SK-N-SH (cell line): ENCODE results near the gene UGP2. TPM values are rescaled to one million over a fixed set of nuclear protein-coding genes. Genes with fewer than 3 reads are reported as not detected.

Experiments used
- CTCF ChIA-PET: fragments of 300-600, 350-600 bp; formaldehyde crosslinking; extraction: SDS; loops from one replicate; lab custom pipeline; 2021; lab: Yijun Ruan, JAX
- POLR2A ChIA-PET: fragments of 350-600 bp; sonication (Branson Sonifier 250); formaldehyde crosslinking; extraction: SDS; loops from one replicate; lab custom pipeline; 2020; ENCODE audit warnings: antibody characterized with exemption, inconsistent platforms; lab: Yijun Ruan, JAX
- DNase-seq: peaks from one replicate; pipeline ENCODE4 v3.0.0; 2012
- H2AFZ ChIP-seq: fragments of 200-600 bp; sonication (generic); 2 replicates; pipeline ENCODE4 v1.8.1; 2016; ENCODE audit warnings: antibody characterized with exemption, mild to moderate bottlenecking, low read depth
- H3F3A ChIP-seq: fragments of 200-600 bp; sonication (generic); replicated peaks from 2 replicates; pipeline ENCODE3; 2016; ENCODE audit warnings: antibody characterized with exemption, mild to moderate bottlenecking; ENCODE audit not compliant: insufficient read depth
- H3K27ac ChIP-seq, 2 experiments: fragments of 200-500 bp in 1 of 2; fragments of 200-600 bp in 1 of 2; sonication (Bioruptor generic) in 1 of 2; sonication (generic), shearing (Covaris generic) in 1 of 2; 2 replicates each; pipeline versions ENCODE4 v1.5.1 to v1.6.1; 2014 to 2016; ENCODE audit warnings: low read depth in 2 of 2, inconsistent platforms in 1 of 2, low read length in 1 of 2, mild to moderate bottlenecking in 1 of 2, mixed read lengths in 1 of 2
- H3K27me3 ChIP-seq: fragments of 200-600 bp; sonication (generic), shearing (Covaris generic); 2 replicates; pipeline ENCODE4 v1.6.1; 2016; ENCODE audit warnings: mixed run types; ENCODE audit not compliant: insufficient read depth
- H3K36me3 ChIP-seq, 2 experiments: fragments of 200-500 bp in 1 of 2; fragments of 200-600 bp in 1 of 2; sonication (Bioruptor generic) in 1 of 2; sonication (generic) in 1 of 2; replicated peaks in 1 of 2; 2 replicates each; pipeline versions ENCODE3 to v1.5.1; 2014 to 2016; ENCODE audit warnings: low read length in 1 of 2, mild to moderate bottlenecking in 1 of 2; ENCODE audit not compliant: insufficient read depth in 2 of 2, control insufficient read depth in 1 of 2
- H3K4me1 ChIP-seq, 2 experiments: fragments of 200-500 bp in 1 of 2; fragments of 200-600 bp in 1 of 2; sonication (Bioruptor generic) in 1 of 2; sonication (generic), shearing (Covaris generic) in 1 of 2; 2 replicates each; pipeline versions ENCODE4 v1.5.1 to v1.6.1; 2014 to 2016; ENCODE audit warnings: low read depth in 1 of 2, low read length in 1 of 2, mixed run types in 1 of 2; ENCODE audit not compliant: insufficient read depth in 2 of 2, control insufficient read depth in 1 of 2
- H3K4me2 ChIP-seq: fragments of 200-600 bp; sonication (generic), shearing (Covaris generic); 2 replicates; pipeline ENCODE4 v1.6.1; 2017; ENCODE audit warnings: mixed run types
- H3K4me3 ChIP-seq, 2 experiments: fragments of 200-500 bp in 1 of 2; fragments of 200-600 bp in 1 of 2; sonication (Bioruptor generic) in 1 of 2; sonication (generic), shearing (Covaris generic) in 1 of 2; 2 replicates each; pipeline versions ENCODE4 v1.5.1 to v1.8.1; 2014 to 2016; ENCODE audit warnings: low read depth in 2 of 2, inconsistent platforms in 1 of 2, low read length in 1 of 2, mild to moderate bottlenecking in 1 of 2, mixed read lengths in 1 of 2, moderate library complexity in 1 of 2
- H3K79me2 ChIP-seq: fragments of 200-600 bp; sonication (generic); 2 replicates; pipeline ENCODE4 v1.8.1; 2017; ENCODE audit warnings: mild to moderate bottlenecking; ENCODE audit not compliant: insufficient read depth
- H3K9ac ChIP-seq: fragments of 200-600 bp; sonication (generic); 2 replicates; pipeline ENCODE4 v1.6.1; 2017; ENCODE audit warnings: mixed run types
- H3K9me2 ChIP-seq: fragments of 200-600 bp; sonication (generic); 2 replicates; pipeline ENCODE4 v1.6.1; 2017; ENCODE audit warnings: mixed run types
- H3K9me3 ChIP-seq: fragments of 200-600 bp; sonication (generic); 2 replicates; pipeline ENCODE4 v1.6.1; 2017; ENCODE audit warnings: mixed run types, mild to moderate bottlenecking, moderate library complexity
- H4K20me1 ChIP-seq: fragments of 200-600 bp; sonication (generic); 2 replicates; pipeline ENCODE4 v1.6.1; 2017; ENCODE audit warnings: mild to moderate bottlenecking, mixed run types; ENCODE audit not compliant: insufficient read depth
- EZH2phosphoT487 ChIP-seq: fragments of 200-600 bp; sonication (generic); IDR thresholded peaks from 2 replicates; pipeline ENCODE4 v1.6.1; 2017; ENCODE audit warnings: low read depth, mixed run types, mild to moderate bottlenecking, antibody characterized with exemption, moderate library complexity, borderline replicate concordance
- FOSL2 ChIP-seq: IDR thresholded peaks from 2 replicates; pipeline ENCODE4 v1.4.0; 2012; ENCODE audit warnings: low read depth, mild to moderate bottlenecking, moderate library complexity, borderline replicate concordance
- FOXJ3 ChIP-seq: sonication (generic); formaldehyde crosslinking; IDR thresholded peaks from 2 replicates; pipeline ENCODE4 v1.5.1; 2020; ENCODE audit warnings: mild to moderate bottlenecking, missing genetic modification reagents
- FOXM1 ChIP-seq: IDR thresholded peaks from 2 replicates; pipeline ENCODE4 v1.4.0; 2012; ENCODE audit warnings: low read depth, mild to moderate bottlenecking
- GABPA ChIP-seq: IDR thresholded peaks from 2 replicates; pipeline ENCODE4 v1.4.0; 2012; ENCODE audit warnings: low read depth, mild to moderate bottlenecking
- GATA2 ChIP-seq: sonication (generic); formaldehyde crosslinking; IDR thresholded peaks from 2 replicates; pipeline ENCODE4 v1.5.0; 2020; ENCODE audit warnings: mild to moderate bottlenecking, missing genetic modification reagents
- IRF3 ChIP-seq: fragments of 150-350 bp; IDR thresholded peaks from 2 replicates; pipeline ENCODE4 v1.6.1; 2016; ENCODE audit warnings: mild to moderate bottlenecking, low read depth, low read length
- JUND ChIP-seq: IDR thresholded peaks from 2 replicates; pipeline ENCODE4 v1.4.0; 2012
- MAX ChIP-seq: IDR thresholded peaks from 2 replicates; pipeline ENCODE4 v1.4.0; 2012; ENCODE audit warnings: low read depth
- MXI1 ChIP-seq: IDR thresholded peaks from 2 replicates; pipeline ENCODE4 v1.6.1; 2012; ENCODE audit warnings: mild to moderate bottlenecking, low read depth, low read length, improper control_type of control experiment
- NRF1 ChIP-seq: IDR thresholded peaks from 2 replicates; pipeline ENCODE4 v1.6.1; 2012; ENCODE audit warnings: low read depth, mild to moderate bottlenecking, low read length
- POLR2AphosphoS5 ChIP-seq: IDR thresholded peaks from 2 replicates; pipeline ENCODE4 v1.6.1; 2012; ENCODE audit warnings: low read depth, low read length
- REST ChIP-seq: IDR thresholded peaks from 2 replicates; pipeline ENCODE4 v1.6.1; 2012; ENCODE audit warnings: mild to moderate bottlenecking, low read depth, low read length, moderate library complexity
- RXRA ChIP-seq: IDR thresholded peaks from 2 replicates; pipeline ENCODE4 v1.4.0; 2012; ENCODE audit warnings: low read depth, mild to moderate bottlenecking, borderline replicate concordance
- SMC3 ChIP-seq: IDR thresholded peaks from 2 replicates; pipeline ENCODE4 v1.6.1; 2012; ENCODE audit warnings: low read depth, low read length, improper control_type of control experiment
- TAF1 ChIP-seq: IDR thresholded peaks from 2 replicates; pipeline ENCODE4 v1.6.1; 2012; ENCODE audit warnings: low read depth, mild to moderate bottlenecking, low read length, moderate library complexity, borderline replicate concordance
- TCF12 ChIP-seq: IDR thresholded peaks from 2 replicates; pipeline ENCODE4 v1.4.0; 2012
- TEAD4 ChIP-seq: IDR thresholded peaks from 2 replicates; pipeline ENCODE4 v1.4.0; 2012; ENCODE audit warnings: mild to moderate bottlenecking, borderline replicate concordance; ENCODE audit not compliant: insufficient read depth
- YY1 ChIP-seq: IDR thresholded peaks from 2 replicates; pipeline ENCODE4 v1.4.0; 2012; ENCODE audit warnings: low read depth, mild to moderate bottlenecking
- ZBTB33 ChIP-seq: IDR thresholded peaks from 2 replicates; pipeline ENCODE4 v1.4.0; 2012; ENCODE audit warnings: low read depth, borderline replicate concordance
- WGBS: methylation state at CpG from one replicate; pipeline ENCODE4 v1.1.6; 2017; ENCODE audit warnings: low lambda C conversion rate; 5-methylcytosine and 5-hydroxymethylcytosine counted together
- polyA plus RNA-seq, 3 experiments: library from polyadenylated mRNA; depleted of rRNA; stranded (reverse); fragments of >200 nt; gene quantifications; 2 replicates each; pipeline ENCODE4 v1.2.3, GENCODE V29; 2012

Gene UGP2
- polyA plus RNA-seq, 1 of the 3 experiments (the other 2 are of a cell fraction): 30.1 TPM

GRCh38 chr2:63888053-63888452 lies 46.4 kb downstream of the UGP2 start:
- H3K9me2 ChIP-seq: no peaks in the 10 kb centered on the region
- H3K27ac ChIP-seq: no peak overlapping the region
- H3K4me1 ChIP-seq: no peaks in the 10 kb centered on the region
- no peak overlapping the region for H3K4me2 ChIP-seq
- no peaks in the 10 kb centered on the region for H3K79me2 ChIP-seq
- no peak overlapping the region for H2AFZ ChIP-seq
- 90% methylated on average over 2 of the region's 2 CpGs for WGBS
- ChIA-PET CTCF (interaction anchor here (0.8 to 1.0 kb wide), 2 partner anchors 11 to 196 kb away, joined by 3 to 6 read pairs; no protein-coding TSS in a partner anchor), POLR2A (no interaction called here)
- no peaks in the 10 kb centered on the region for H3K27me3 ChIP-seq
- H3K4me3 ChIP-seq: no peak overlapping the region
- no peaks in the 10 kb centered on the region for H4K20me1 ChIP-seq
- TF ChIP-seq ZBTB33 (no peak), REST (no peak), JUND (no peak), FOSL2 (no peak), EZH2phosphoT487 (no peak), FOXM1 (no peak), TCF12 (no peak), MXI1 (no peak), IRF3 (no peak), GABPA (no peak), TEAD4 (no peak), TAF1 (no peak), GATA2 (CRISPR knock-in tag) (no peak), POLR2AphosphoS5 (no peak), SMC3 (no peak), NRF1 (no peak), YY1 (no peak), RXRA (no peak), MAX (no peak), FOXJ3 (CRISPR knock-in tag) (no peak)
- no peak overlapping the region for H3K9ac ChIP-seq
- no peaks in the 10 kb centered on the region for H3K9me3 ChIP-seq
- DNase-seq: no peak
- peaks cover 88 to 90% of the 10 kb centered on the region in 2 experiments for H3K36me3 ChIP-seq
- peaks cover 9% of the 10 kb centered on the region for H3F3A ChIP-seq
